HG03469 (cell line): ENCODE results near the gene CFAP161.

Experiments
- ATAC-seq: cut with Tn5 transposase; IDR thresholded peaks from one replicate; pipeline ENCODE4 v1.9.1; 2021; ENCODE audit warnings: mild to moderate bottlenecking, moderate library complexity, moderate number of reproducible peaks; ENCODE audit not compliant: unreplicated experiment

CFAP161 gene

GRCh38 chr15:81133782-81134461 is at the start of gene CFAP161:
TSS of gene CFAP161 (plus strand) at chr15:81134270. CDS start at chr15:81134330, 60 bp downstream.
- ATAC-seq = no peak

GRCh38 chr15:81084716-81085115 is 49.4 kb upstream of the CFAP161 start:
- ATAC-seq = no peak

GRCh38 chr15:81085213-81085612 is 48.9 kb upstream of the CFAP161 start:
- no peak for ATAC-seq

GRCh38 chr15:81085898-81086297 is 48.2 kb upstream of the CFAP161 start:
- ATAC-seq = no peak

- ATAC-seq = no peak
Observed at GRCh38 chr15:81087066-81087465, 47.0 kb upstream of the CFAP161 start.

GRCh38 chr15:81087694-81088093 is 46.4 kb upstream of the CFAP161 start:
- ATAC-seq = no peak

- ATAC-seq = no peak
Observed at GRCh38 chr15:81088470-81089013, 45.5 kb upstream of the CFAP161 start.

GRCh38 chr15:81091889-81092558 is 42.0 kb upstream of the CFAP161 start:
- ATAC-seq = no peak

GRCh38 chr15:81092559-81092902 is 41.5 kb upstream of the CFAP161 start:
- ATAC-seq = no peak

- ATAC-seq = no peak
Observed at GRCh38 chr15:81093961-81094360, 40.1 kb upstream of the CFAP161 start.

GRCh38 chr15:81095690-81096365 is 38.2 kb upstream of the CFAP161 start:
- no peak for ATAC-seq

GRCh38 chr15:81096398-81096797 is 37.7 kb upstream of the CFAP161 start:
- no peak for ATAC-seq

- ATAC-seq = no peak
Observed at GRCh38 chr15:81097116-81097889, 36.8 kb upstream of the CFAP161 start.

- ATAC-seq = no peak
Observed at GRCh38 chr15:81097890-81098280, 36.2 kb upstream of the CFAP161 start.

- no peak for ATAC-seq
Observed at GRCh38 chr15:81098349-81098748, 35.7 kb upstream of the CFAP161 start.

- no peak for ATAC-seq
Observed at GRCh38 chr15:81098861-81099651, 35.0 kb upstream of the CFAP161 start.

GRCh38 chr15:81101894-81102815 is 31.9 kb upstream of the CFAP161 start:
- no peak for ATAC-seq

- ATAC-seq = no peak
Observed at GRCh38 chr15:81103857-81104256, 30.2 kb upstream of the CFAP161 start.

GRCh38 chr15:81105545-81105944 is 28.5 kb upstream of the CFAP161 start:
- ATAC-seq = no peak
